NCI-H2196 treated with DMSO at 0.1 percent for 48 hours (cell line): ENCODE data around the gene HLA-C.
"Not testable (repeated sequence)": the region's sequence is repeated elsewhere in the genome, so short reads cannot be mapped to it uniquely, and the experiment has no call there.

Experiments used
- DNase-seq: peaks from one replicate; lab custom pipeline; 2025; ENCODE audit not compliant: unreplicated experiment; lab: John Stamatoyannopoulos, UW

Gene HLA-C

DNA sequence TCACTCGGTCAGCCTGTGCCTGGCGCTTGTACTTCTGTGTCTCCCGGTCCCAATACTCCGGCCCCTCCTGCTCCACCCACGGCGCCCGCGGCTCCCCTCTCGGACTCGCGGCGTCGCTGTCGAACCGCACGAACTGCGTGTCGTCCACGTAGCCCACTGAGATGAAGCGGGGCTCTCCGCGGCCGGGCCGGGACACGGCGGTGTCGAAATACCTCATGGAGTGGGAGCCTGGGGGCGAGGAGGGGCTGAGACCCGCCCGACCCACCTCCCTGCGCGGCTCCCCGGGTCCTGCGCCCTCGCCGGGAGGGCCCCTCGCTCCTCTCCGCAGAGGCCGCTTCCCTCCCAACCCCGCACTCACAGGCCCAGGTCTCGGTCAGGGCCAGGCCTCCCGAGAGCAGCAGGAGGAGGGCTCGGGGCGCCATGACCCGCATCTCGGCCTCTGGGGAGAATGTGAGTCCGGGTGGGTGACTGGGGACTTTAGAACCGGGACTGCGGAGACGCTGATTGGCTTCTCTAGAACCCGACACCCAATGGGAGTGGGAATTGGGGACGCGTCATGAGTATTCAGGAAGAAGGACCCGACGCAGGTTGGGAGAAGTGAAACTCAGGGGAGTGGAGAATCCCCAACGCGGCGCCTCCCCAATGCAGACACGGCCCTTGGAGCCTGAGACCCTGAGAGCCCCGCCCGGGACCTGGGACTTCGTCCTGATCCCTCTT, at the start of gene HLA-C:
HLA-C (minus strand) TSS at position 452 of the 717 bp plus-strand sequence; CDS start at position 431, 21 bp downstream.
- peak; percentile 95 for DNase-seq

DNA sequence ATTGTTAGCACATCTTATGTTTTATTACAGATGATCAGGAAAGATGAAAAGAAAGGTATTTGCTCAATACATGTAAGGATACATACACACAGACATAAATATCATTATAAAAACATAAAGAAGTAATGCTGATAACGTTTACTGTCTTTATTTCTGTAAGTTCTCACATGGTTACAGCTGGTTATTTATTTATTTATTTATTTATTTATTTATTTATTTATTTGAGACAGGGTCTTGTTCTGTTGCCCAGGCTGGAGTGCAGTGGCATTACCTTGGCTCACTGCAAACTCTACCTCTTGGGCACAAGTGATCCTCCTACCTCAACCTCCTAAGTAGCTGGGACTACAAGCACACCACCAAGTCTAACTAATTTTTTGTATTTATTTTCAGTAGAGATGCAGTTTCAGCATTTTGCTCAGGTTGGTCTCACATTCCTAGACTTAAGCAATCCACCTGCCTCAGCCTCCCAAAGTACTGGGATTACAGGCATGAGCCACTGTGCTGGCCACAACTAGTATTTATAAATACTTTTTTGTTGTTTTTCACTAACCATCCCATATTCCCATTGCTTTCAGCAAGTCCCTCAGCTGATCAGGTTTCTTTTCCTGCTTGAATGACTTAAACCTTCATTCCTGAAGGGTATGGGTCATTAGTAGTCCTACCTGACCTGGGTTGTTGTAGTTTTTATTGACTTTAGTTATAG, 49.3 kb upstream of the HLA-C start:
- no peak for DNase-seq

GRCh38 chr6:31317036-31317435, 45.1 kb upstream of the HLA-C start:
- no peak for DNase-seq

- no peak for DNase-seq
Observed at GRCh38 chr6:31309641-31310040, 37.7 kb upstream of the HLA-C start.

- no peak for DNase-seq
Observed at GRCh38 chr6:31308845-31309175, 36.9 kb upstream of the HLA-C start.

DNA sequence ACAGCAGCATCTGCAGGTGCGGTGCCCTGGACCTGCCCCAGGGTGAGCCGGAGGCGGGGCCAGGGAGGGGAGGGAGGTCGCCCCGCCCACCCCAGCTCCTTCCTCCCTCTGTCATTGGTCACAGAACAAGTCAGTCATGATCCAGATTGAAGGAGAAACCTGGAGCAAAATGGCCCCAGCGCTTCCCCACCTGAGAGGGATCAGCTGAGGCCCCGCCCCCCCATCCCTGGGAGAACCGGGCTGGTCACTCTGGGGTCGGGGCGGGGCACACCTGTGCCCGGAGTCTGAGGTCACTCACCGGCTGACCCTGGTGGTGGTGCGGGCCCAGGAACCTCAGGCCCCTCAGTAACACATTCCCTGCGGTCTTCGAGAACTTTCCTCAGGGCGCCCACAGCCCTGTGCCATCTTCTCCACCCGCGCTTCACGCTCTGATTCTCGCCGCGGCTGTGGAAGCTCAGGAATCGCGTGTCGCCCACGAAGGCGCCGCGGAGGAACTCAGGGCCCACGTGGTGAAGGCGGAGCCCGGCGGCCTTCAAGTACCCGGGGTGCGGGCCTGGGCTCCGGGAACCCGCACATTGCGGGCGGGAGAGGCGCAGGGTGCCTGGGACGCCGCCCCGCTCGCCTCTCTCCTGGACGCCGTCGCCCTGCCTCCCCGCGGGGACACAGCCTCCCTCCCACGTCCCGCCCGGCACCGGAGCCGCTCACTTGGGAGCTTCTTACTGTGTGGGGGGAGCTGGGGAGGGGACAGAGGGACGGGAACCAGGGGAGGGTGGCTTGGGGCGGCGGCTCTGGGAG, 36.4 kb upstream of the HLA-C start:
- DNase-seq, result peak; percentile 91

DNA sequence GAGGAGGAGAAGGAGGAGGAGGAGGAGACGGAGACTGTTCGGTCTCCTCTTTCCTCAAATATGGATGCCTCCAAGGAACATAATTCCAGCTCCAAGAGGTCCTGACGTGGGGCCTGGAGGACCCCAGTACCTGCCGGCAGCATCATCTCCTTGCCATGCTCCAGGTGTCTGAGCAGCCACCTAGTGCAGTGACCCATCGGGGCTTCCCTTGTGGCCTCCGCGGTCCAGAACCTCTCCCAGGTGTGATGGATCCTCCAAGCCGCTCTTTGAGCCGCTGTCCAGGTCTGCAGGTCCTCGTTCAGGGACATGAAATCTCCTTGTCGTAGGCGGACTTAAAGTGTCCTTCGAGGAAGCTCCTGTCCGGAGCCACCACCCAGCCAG, 35.8 kb upstream of the HLA-C start:
- no peak for DNase-seq

DNA sequence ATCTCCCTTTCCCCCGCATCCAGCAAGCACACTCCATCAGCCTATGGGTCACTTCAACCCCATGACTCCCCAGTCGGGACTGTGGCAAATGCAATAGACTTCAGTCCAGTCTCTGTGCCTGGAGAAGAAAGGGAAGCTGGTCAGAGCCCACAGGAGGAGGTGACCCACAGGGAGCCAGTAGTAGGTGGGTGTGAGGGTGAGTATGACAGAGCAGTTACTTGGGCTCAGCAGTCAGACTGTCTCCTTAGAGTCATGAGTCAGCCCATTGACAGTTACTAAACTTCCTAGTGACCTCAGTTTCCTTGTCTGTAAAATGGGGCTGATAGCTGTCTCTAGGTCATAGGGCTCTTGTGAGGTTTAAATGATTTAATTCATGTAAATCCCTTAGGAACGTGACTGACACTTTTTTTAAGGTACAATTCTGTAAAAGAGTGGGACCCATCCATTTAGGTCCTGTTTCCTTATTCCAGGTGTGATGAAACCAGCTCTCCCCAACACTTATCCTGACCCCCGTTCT, 33.9 kb upstream of the HLA-C start:
- no peak for DNase-seq

DNA sequence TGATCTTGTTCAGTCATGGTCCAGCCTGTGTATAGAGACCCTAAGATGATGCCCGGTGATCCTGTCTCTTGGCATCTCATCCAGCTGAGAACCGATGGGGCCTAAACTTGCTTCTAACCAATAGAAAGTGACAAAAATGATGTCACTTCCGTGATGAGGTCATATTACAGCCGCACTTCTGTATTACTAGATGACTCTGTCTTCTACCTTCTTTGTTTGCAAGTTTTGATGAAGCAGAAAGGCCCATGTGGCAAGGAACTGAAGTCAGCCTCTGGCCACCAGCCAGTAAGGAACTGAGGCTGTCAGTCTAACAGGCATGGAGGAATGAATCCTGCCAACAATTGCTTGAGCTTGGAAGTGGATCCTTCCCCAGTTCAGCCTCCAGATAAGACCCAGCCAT, 32.8 kb upstream of the HLA-C start:
- no peak for DNase-seq

- DNase-seq, result no peak
Observed at GRCh38 chr6:31300797-31301196, 28.9 kb upstream of the HLA-C start.

GRCh38 chr6:31299947-31300346, 28.1 kb upstream of the HLA-C start:
- no peak for DNase-seq

DNA sequence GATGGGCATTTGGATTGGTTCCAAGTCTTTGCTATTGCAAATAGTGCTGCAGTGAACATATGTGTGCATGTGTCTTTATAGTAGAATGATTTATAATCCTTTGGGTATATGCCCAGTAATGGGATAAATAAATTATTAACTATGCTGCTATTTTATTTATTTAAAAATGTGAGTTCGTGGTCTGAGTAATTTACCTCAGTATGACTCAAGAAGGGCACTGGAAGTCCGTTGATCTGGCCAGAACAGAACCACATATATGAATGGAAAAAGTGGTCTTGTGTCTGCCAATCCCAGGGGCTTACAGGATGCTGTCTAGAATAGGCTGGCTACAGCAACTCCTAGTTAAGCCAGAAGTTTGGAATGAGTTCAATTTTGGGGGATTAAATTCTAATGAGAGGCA, 27.6 kb upstream of the HLA-C start:
- DNase-seq, result no peak

GRCh38 chr6:31294056-31294455, 22.2 kb upstream of the HLA-C start:
- DNase-seq, result no peak

DNA sequence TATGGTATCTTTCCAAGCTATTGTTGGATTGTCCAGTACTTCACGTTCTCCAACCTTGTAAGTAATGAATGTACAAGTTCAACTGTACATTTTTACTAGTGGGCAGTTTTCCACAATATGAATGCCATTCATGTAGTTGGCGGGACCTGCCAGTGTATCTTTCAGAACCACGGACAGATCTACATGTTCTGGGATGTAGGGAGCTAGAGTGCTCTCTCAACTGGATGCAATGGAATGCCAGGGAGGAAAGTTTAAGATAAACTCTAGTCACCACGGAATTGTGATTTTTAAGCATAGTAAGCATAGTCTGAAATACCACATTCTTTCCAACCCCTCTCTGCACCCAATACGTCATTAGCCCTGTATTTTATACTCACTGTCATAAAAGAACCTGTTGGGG, 21.5 kb upstream of the HLA-C start:
- DNase-seq, result no peak

GRCh38 chr6:31289788-31290187, 17.9 kb upstream of the HLA-C start:
- DNase-seq, result no peak

GRCh38 chr6:31287619-31288018, 15.7 kb upstream of the HLA-C start:
- no peak for DNase-seq

DNA sequence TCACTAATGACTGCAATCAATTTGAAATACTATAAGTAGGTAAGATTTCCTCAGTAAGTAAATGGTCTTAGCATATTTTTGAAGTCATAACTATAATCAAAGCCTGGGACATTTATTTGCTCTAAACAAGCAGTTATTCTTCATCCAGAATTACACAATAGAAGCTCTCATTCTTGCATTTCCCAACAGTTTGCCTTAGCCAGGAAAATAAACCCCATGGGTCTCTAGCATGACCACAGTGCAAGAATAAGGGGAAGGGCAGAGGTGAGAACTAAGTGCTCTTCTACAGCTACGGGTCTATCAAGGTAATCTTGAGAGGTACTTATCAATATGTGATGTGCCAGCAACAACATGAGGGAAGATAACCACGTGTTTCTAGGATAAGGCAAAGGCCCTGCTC, 14.1 kb upstream of the HLA-C start:
- no peak for DNase-seq

GRCh38 chr6:31285486-31285885, 13.6 kb upstream of the HLA-C start:
- DNase-seq, result no peak

GRCh38 chr6:31279647-31280046, 7.8 kb upstream of the HLA-C start:
- DNase-seq, result not testable (repeated sequence)

- DNase-seq, result no peak
Observed at GRCh38 chr6:31272836-31273626, 1.1 kb upstream of the HLA-C start.

DNA sequence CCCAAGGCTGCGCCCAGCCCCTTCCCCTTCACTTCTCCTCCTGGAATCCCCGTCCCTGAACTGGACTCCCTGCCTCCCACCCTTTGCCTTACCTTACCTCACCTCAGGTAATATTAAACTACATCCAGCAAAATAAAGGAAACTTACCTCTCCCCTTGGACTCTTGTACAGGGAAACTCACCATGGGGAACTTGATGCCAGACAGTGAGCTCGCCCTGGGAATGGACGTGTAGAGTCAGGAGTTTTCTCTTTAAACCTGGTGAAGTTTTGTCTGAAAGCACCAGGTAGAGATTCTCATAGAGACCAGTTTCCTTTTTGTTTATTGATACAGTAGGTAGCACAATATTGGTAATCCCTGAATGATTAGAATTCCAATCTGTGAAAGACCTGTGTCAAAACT, 544 bp upstream of the HLA-C start:
- no peak for DNase-seq
